MV-4-11 (cell line): Measurements from ENCODE around the gene ABCG5.

Source experiments
- DNase-seq: peaks from one replicate; lab custom pipeline; 2025; lab: John Stamatoyannopoulos, UW

ABCG5 gene

GRCh38 chr2:43838560-43839267, at the start of gene ABCG5, which contains the start of gene ABCG8:
Gene ABCG5, minus strand, starts transcription at chr2:43838839. Its CDS starts 160 bp downstream, at chr2:43838679.
Gene ABCG8, plus strand, starts transcription at chr2:43838971. Its CDS starts 83 bp downstream, at chr2:43839054.
- DNase-seq, result no peak

GRCh38 chr2:43887176-43887575, 48.5 kb upstream of the ABCG5 start:
- no peak for DNase-seq

- no peak for DNase-seq
Measured at GRCh38 chr2:43885132-43885632, 46.5 kb upstream of the ABCG5 start.

- DNase-seq, result no peak
Measured at GRCh38 chr2:43884689-43885088, 46.0 kb upstream of the ABCG5 start.

GRCh38 chr2:43882312-43882711, 43.7 kb upstream of the ABCG5 start:
- DNase-seq, result no peak

- no peak for DNase-seq
Measured at GRCh38 chr2:43880952-43881351, 42.3 kb upstream of the ABCG5 start.

- no peak for DNase-seq
Measured at GRCh38 chr2:43880471-43880870, 41.8 kb upstream of the ABCG5 start.

GRCh38 chr2:43879261-43879660, 40.6 kb upstream of the ABCG5 start:
- DNase-seq, result no peak

GRCh38 chr2:43877782-43878464, 39.3 kb upstream of the ABCG5 start:
- DNase-seq, result peak; percentile 23

GRCh38 chr2:43874776-43875451, 36.3 kb upstream of the ABCG5 start:
- DNase-seq, result no peak

- no peak for DNase-seq
Measured at GRCh38 chr2:43872151-43872550, 33.5 kb upstream of the ABCG5 start.

GRCh38 chr2:43855292-43855691, 16.7 kb upstream of the ABCG5 start:
- DNase-seq, result no peak

GRCh38 chr2:43854671-43855070, 16.0 kb upstream of the ABCG5 start:
- no peak for DNase-seq

- no peak for DNase-seq
Measured at GRCh38 chr2:43853141-43854081, 14.8 kb upstream of the ABCG5 start.

GRCh38 chr2:43852196-43852730, 13.6 kb upstream of the ABCG5 start:
- no peak for DNase-seq

- no peak for DNase-seq
Measured at GRCh38 chr2:43851011-43851980, 12.7 kb upstream of the ABCG5 start.

- DNase-seq, result peak; percentile 1
Measured at GRCh38 chr2:43848214-43848613, 9.6 kb upstream of the ABCG5 start.

- no peak for DNase-seq
Measured at GRCh38 chr2:43846140-43846793, 7.6 kb upstream of the ABCG5 start.

GRCh38 chr2:43845181-43845580, 6.5 kb upstream of the ABCG5 start:
- DNase-seq, result no peak

GRCh38 chr2:43842866-43843226, 4.2 kb upstream of the ABCG5 start:
- DNase-seq, result no peak
